DMS79 treated with DMSO at 0.1 percent for 48 hours (cell line): ENCODE data around the gene BSPRY.
A peak's percentile ranks its signal among the peaks of the same experiment; 100 is the strongest.
"Not testable (repeated sequence)": the region's sequence is repeated elsewhere in the genome, so short reads cannot be mapped to it uniquely, and the experiment has no call there.

ENCODE experiments used
- DNase-seq: peaks from one replicate; lab custom pipeline; 2025; lab: John Stamatoyannopoulos, UW

The BSPRY gene

GRCh38 chr9:113370806-113371325 lies 21.5 kb downstream of the BSPRY start:
- DNase-seq = peak; percentile 87

GRCh38 chr9:113372059-113372458 lies 22.7 kb downstream of the BSPRY start:
- DNase-seq = no peak

- no peak for DNase-seq
Observed at GRCh38 chr9:113373256-113373655, 23.9 kb downstream of the BSPRY start.

- no peak for DNase-seq
Observed at GRCh38 chr9:113373676-113374392, 24.5 kb downstream of the BSPRY start.

- no peak for DNase-seq
Observed at GRCh38 chr9:113375057-113376023, 26.0 kb downstream of the BSPRY start.

- peak; percentile 75 for DNase-seq
Observed at GRCh38 chr9:113376634-113377567, 27.6 kb downstream of the BSPRY start, which contains the start of gene HDHD3. HDHD3 (minus strand) TSS chr9:113376986; CDS start chr9:113374354, 2,632 bp downstream.

GRCh38 chr9:113379094-113379828 lies 29.9 kb downstream of the BSPRY start:
- not testable (repeated sequence) for DNase-seq

GRCh38 chr9:113379829-113380210 lies 30.5 kb downstream of the BSPRY start:
- DNase-seq = not testable (repeated sequence)

- DNase-seq = no peak
Observed at GRCh38 chr9:113380869-113381378, 31.6 kb downstream of the BSPRY start.

- not testable (repeated sequence) for DNase-seq
Observed at GRCh38 chr9:113381441-113381840, 32.1 kb downstream of the BSPRY start.

- no peak for DNase-seq
Observed at GRCh38 chr9:113381909-113382411, 32.6 kb downstream of the BSPRY start.

GRCh38 chr9:113386571-113387393 lies 37.4 kb downstream of the BSPRY start:
- no peak for DNase-seq

GRCh38 chr9:113387560-113388230 lies 38.4 kb downstream of the BSPRY start:
- DNase-seq = no peak

- DNase-seq = no peak
Observed at GRCh38 chr9:113388833-113389232, 39.5 kb downstream of the BSPRY start.

GRCh38 chr9:113389451-113389850 lies 40.1 kb downstream of the BSPRY start:
- DNase-seq = no peak

- no peak for DNase-seq
Observed at GRCh38 chr9:113390192-113390960, 41.0 kb downstream of the BSPRY start.

GRCh38 chr9:113391917-113392316 lies 42.6 kb downstream of the BSPRY start:
- DNase-seq = no peak

GRCh38 chr9:113393281-113393680 lies 43.9 kb downstream of the BSPRY start:
- DNase-seq = no peak
